SU-DHL-6 (cell line): ENCODE measurements around the gene CGAS.

Experiments used
- EZH2phosphoT487 ChIP-seq: fragments of 200-600 bp; sonication (generic), shearing (Covaris generic); conservative IDR thresholded peaks from 2 replicates; pipeline ENCODE4 v1.6.1; 2018; ENCODE audit warnings: mild to moderate bottlenecking, antibody characterized with exemption, low read length, moderate library complexity, mixed read lengths
- TF ChIP-seq, protein P1 (sequence below): fragments of 200-600 bp; sonication (generic); IDR thresholded peaks from one replicate; pipeline ENCODE4 v1.5.1; 2017; ENCODE audit warnings: antibody characterized with exemption, mild to moderate bottlenecking, low read length, moderate library complexity; ENCODE audit not compliant: insufficient read depth, poor library complexity, severe bottlenecking

DNA sequence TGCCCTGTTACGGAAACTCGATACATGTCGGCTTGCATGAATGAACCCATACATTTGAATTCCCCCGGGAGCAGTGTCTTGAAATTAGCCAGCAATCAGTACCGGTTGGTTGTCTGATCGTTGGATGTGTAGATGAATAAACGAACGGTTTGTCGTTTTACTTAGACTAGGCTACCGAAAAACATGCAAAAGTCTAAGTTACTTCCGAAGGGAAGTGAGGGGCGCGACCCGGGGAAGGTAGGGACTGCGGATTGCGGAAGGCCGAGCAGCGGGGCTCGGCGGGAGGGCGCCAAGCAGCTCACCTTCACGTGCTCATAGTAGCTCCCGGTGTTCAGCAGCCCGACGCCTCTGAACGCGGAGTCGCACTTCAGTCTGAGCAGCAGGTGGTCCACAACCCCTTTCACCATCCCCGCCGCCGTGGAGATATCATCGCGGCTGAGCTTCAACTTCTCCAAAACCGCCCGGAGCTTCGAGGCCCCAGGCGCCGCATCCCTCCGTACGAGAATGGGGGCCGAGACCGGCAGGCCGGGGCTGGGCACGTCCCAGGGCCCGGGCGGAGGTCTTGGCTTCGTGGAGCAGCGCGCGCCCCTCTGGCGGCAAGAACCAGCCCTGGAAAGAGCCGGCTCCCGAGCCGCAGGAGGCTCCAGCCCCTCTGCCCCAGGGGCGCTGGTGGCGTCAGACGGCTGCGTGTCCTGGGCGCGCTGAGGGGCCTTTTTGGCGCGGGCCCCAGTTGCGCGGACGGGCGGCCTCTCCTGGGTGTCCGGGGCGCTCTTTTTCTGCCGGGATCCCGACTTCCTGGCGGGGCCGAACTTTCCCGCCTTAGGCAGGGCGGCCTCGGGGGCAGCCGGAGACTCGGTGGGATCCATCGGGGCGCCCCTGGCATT, 632 bp downstream of the CGAS start:
- TF ChIP-seq, protein P1, sequence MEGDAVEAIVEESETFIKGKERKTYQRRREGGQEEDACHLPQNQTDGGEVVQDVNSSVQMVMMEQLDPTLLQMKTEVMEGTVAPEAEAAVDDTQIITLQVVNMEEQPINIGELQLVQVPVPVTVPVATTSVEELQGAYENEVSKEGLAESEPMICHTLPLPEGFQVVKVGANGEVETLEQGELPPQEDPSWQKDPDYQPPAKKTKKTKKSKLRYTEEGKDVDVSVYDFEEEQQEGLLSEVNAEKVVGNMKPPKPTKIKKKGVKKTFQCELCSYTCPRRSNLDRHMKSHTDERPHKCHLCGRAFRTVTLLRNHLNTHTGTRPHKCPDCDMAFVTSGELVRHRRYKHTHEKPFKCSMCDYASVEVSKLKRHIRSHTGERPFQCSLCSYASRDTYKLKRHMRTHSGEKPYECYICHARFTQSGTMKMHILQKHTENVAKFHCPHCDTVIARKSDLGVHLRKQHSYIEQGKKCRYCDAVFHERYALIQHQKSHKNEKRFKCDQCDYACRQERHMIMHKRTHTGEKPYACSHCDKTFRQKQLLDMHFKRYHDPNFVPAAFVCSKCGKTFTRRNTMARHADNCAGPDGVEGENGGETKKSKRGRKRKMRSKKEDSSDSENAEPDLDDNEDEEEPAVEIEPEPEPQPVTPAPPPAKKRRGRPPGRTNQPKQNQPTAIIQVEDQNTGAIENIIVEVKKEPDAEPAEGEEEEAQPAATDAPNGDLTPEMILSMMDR = no peak
- TF ChIP-seq EZH2phosphoT487 = no peak
